A549 (cell line): ENCODE data around the gene FLT3LG. TPM values are rescaled to one million over a fixed set of nuclear protein-coding genes. Genes with fewer than 3 reads are reported as not detected.

ENCODE experiments used
- ATAC-seq, 2 experiments: fragments of 200-7000 bp in 1 of 2; fragments of >200 bp in 1 of 2; cut with Nextera tagmentation in 1 of 2; cut with Tn5 transposase in 1 of 2; 3 replicates each; pipeline versions ENCODE4 v1.8.0 to v1.9.1; 2018 to 2020; ENCODE audit warnings: mild to moderate bottlenecking in 1 of 2, moderate library complexity in 1 of 2
- CTCF ChIA-PET: fragments of 300-600 bp; sonication (Branson Sonifier 250); formaldehyde crosslinking; extraction: SDS; loops from one replicate; lab custom pipeline; 2021; ENCODE audit warnings: antibody characterized with exemption, inconsistent platforms; lab: Yijun Ruan, JAX
- POLR2A ChIA-PET: fragments of 350-600 bp; formaldehyde crosslinking; extraction: SDS; loops from one replicate; lab custom pipeline; 2021; ENCODE audit warnings: antibody characterized with exemption, inconsistent platforms; lab: Yijun Ruan, JAX
- DNase-seq, 2 experiments: peaks; one replicate each; pipeline versions ENCODE4 v3.0.0 to v3.0.0-alpha.2; 2011 to 2016; ENCODE audit warnings: low read depth in 1 of 2, low spot score in 1 of 2
- FAIRE-seq: peaks from 2 replicates; lab custom pipeline; 2011; peaks lifted over from hg19 to GRCh38; lab: Jason Lieb, UNC
- H3K27ac ChIP-seq, 2 experiments: fragments of >200 bp; sonication (Bioruptor Twin); formaldehyde crosslinking; 3 replicates each; pipeline ENCODE4 v1.5.1; 2016 to 2017
- H3K4me1 ChIP-seq: fragments of >200 bp; sonication (Bioruptor Twin); formaldehyde crosslinking; 3 replicates; pipeline ENCODE4 v1.6.1; 2016
- H3K4me2 ChIP-seq: fragments of >200 bp; sonication (Bioruptor Twin); formaldehyde crosslinking; 3 replicates; pipeline ENCODE4 v1.6.1; 2016
- H3K4me3 ChIP-seq: fragments of >200 bp; sonication (Bioruptor Twin); formaldehyde crosslinking; 3 replicates; pipeline ENCODE4 v1.5.1; 2016
- H3K9me3 ChIP-seq: fragments of >200 bp; sonication (Bioruptor Twin); formaldehyde crosslinking; 3 replicates; pipeline ENCODE4 v1.6.1; 2016
- CBX2 ChIP-seq: fragments of 200-600 bp; sonication (generic); IDR thresholded peaks from 2 replicates; pipeline ENCODE4 v1.6.1; 2016; ENCODE audit warnings: low read depth, mild to moderate bottlenecking, borderline replicate concordance
- EHF ChIP-seq: fragments of 250-450 bp; sonication (Bioruptor Pico); IDR thresholded peaks from 2 replicates; pipeline ENCODE4 v1.5.0; 2020; ENCODE audit warnings: mild to moderate bottlenecking
- EP300 ChIP-seq, 2 experiments: fragments of >200 bp; sonication (Bioruptor Twin); formaldehyde crosslinking; IDR thresholded peaks; 2 replicates in 1 of 2; 3 replicates in 1 of 2; pipeline ENCODE4 v1.6.1; 2016 to 2017
- FOSB ChIP-seq: fragments of 250-450 bp; sonication (Bioruptor Pico); IDR thresholded peaks from 2 replicates; pipeline ENCODE4 v1.5.0; 2020; ENCODE audit warnings: mild to moderate bottlenecking, moderate library complexity
- FOSL2 ChIP-seq, 2 experiments: fragments of 450-650 bp in 1 of 2; fragments of >200 bp in 1 of 2; sonication (Bioruptor Twin) in 1 of 2; formaldehyde crosslinking; IDR thresholded peaks; 2 replicates each; pipeline versions ENCODE4 v1.5.0 to v1.6.1; 2016 to 2020; ENCODE audit warnings: mild to moderate bottlenecking in 1 of 2, moderate library complexity in 1 of 2
- FOXS1 ChIP-seq: fragments of 250-450 bp; sonication (Bioruptor Pico); IDR thresholded peaks from 2 replicates; pipeline ENCODE4 v1.5.0; 2020; ENCODE audit warnings: mild to moderate bottlenecking, moderate library complexity
- GATA3 ChIP-seq: IDR thresholded peaks from 2 replicates; pipeline ENCODE4 v1.6.1; 2012; ENCODE audit warnings: borderline replicate concordance
- HEYL ChIP-seq: fragments of 250-450 bp; sonication (Bioruptor Pico); IDR thresholded peaks from 2 replicates; pipeline ENCODE4 v1.8.0; 2021; ENCODE audit warnings: mild to moderate bottlenecking, moderate library complexity
- HOXA7 ChIP-seq: fragments of 250-450 bp; sonication (Bioruptor Pico); IDR thresholded peaks from 2 replicates; pipeline ENCODE4 v1.5.0; 2020; ENCODE audit warnings: mild to moderate bottlenecking, moderate library complexity
- HOXB13 ChIP-seq: fragments of 250-450 bp; sonication (Bioruptor Pico); IDR thresholded peaks from 2 replicates; pipeline ENCODE4 v1.5.0; 2020; ENCODE audit warnings: low read depth, mild to moderate bottlenecking, moderate library complexity
- HOXB5 ChIP-seq: fragments of 250-450 bp; sonication (Bioruptor Pico); IDR thresholded peaks from 2 replicates; pipeline ENCODE4 v1.5.0; 2020; ENCODE audit warnings: mild to moderate bottlenecking, moderate library complexity
- JUN ChIP-seq, 2 experiments: fragments of >200 bp; sonication (Bioruptor Twin); formaldehyde crosslinking; IDR thresholded peaks; 2 replicates in 1 of 2; 3 replicates in 1 of 2; pipeline ENCODE4 v1.6.1; 2016 to 2017
- MAFK ChIP-seq: fragments of 450-650 bp; IDR thresholded peaks from 2 replicates; pipeline ENCODE4 v1.6.1; 2014; ENCODE audit not compliant: partially characterized antibody
- NFE2L2 ChIP-seq: fragments of 150-350 bp; conservative IDR thresholded peaks from 2 replicates; pipeline ENCODE4 v1.6.1; 2014; ENCODE audit warnings: low read length
- POLR2AphosphoS2 ChIP-seq: conservative IDR thresholded peaks from 2 replicates; pipeline ENCODE4 v1.6.1; 2012; ENCODE audit warnings: low read length, improper control_type of control experiment, inconsistent platforms
- RARB ChIP-seq: fragments of 250-450 bp; sonication (Bioruptor Pico); IDR thresholded peaks from 2 replicates; pipeline ENCODE4 v1.8.0; 2021; ENCODE audit warnings: mild to moderate bottlenecking, moderate library complexity
- SREBF2 ChIP-seq: fragments of 450-650 bp; IDR thresholded peaks from 2 replicates; pipeline ENCODE4 v1.6.1; 2014; ENCODE audit warnings: mild to moderate bottlenecking, moderate library complexity
- TFCP2L1 ChIP-seq: fragments of 250-450 bp; sonication (Bioruptor Pico); IDR thresholded peaks from 2 replicates; pipeline ENCODE4 v1.5.0; 2021; ENCODE audit warnings: mild to moderate bottlenecking
- ZC3H11A ChIP-seq: fragments of 450-650 bp; IDR thresholded peaks from 2 replicates; pipeline ENCODE4 v1.6.1; 2014; ENCODE audit warnings: antibody characterized with exemption, mild to moderate bottlenecking
- ZNF302 ChIP-seq: fragments of 250-450 bp; sonication (Bioruptor Pico); IDR thresholded peaks from 2 replicates; pipeline ENCODE4 v1.9.0; 2021; ENCODE audit warnings: inconsistent platforms, mild to moderate bottlenecking, moderate library complexity
- ZSCAN20 ChIP-seq: fragments of 250-450 bp; sonication (Bioruptor Pico); IDR thresholded peaks from 2 replicates; pipeline ENCODE4 v1.8.0; 2022; ENCODE audit warnings: mild to moderate bottlenecking, moderate library complexity
- WGBS: methylation state at CpG from one replicate; pipeline ENCODE4 v1.1.6; 2017; ENCODE audit errors: missing lambda C conversion rate; 5-methylcytosine and 5-hydroxymethylcytosine counted together
- polyA plus RNA-seq, 4 experiments: library from polyadenylated mRNA; depleted of rRNA in 3 of 4; stranded (reverse); fragments of >200 nt; fragmentation: RNase III in 1 of 4; extraction: RNeasy Plus Mini Kit Qiagen cat#74134 plus additional on column Dnase treatment in 1 of 4; gene quantifications; 2 replicates in 3 of 4; 3 replicates in 1 of 4; pipeline ENCODE4 v1.2.3, GENCODE V29; 2011 to 2017
- TF ChIP-seq, protein P1 (sequence below): fragments of 250-450 bp; sonication (Bioruptor Pico); IDR thresholded peaks from 2 replicates; pipeline ENCODE4 v1.5.0; 2020; ENCODE audit warnings: low read depth, mild to moderate bottlenecking, moderate library complexity
- TF ChIP-seq, protein P2 (sequence below): fragments of 150-350 bp; IDR thresholded peaks from 2 replicates; pipeline ENCODE4 v1.6.1; 2014; ENCODE audit warnings: low read depth, mild to moderate bottlenecking, low read length
- TF ChIP-seq, protein P3 (sequence below): fragments of 250-450 bp; sonication (Bioruptor Pico); IDR thresholded peaks from 2 replicates; pipeline ENCODE4 v1.5.0; 2021; ENCODE audit warnings: mild to moderate bottlenecking, moderate library complexity, borderline replicate concordance

Gene FLT3LG
- polyA plus RNA-seq, 2 of the 4 experiments (the other 2 are of a cell fraction): 0.58 to 0.99 TPM

DNA sequence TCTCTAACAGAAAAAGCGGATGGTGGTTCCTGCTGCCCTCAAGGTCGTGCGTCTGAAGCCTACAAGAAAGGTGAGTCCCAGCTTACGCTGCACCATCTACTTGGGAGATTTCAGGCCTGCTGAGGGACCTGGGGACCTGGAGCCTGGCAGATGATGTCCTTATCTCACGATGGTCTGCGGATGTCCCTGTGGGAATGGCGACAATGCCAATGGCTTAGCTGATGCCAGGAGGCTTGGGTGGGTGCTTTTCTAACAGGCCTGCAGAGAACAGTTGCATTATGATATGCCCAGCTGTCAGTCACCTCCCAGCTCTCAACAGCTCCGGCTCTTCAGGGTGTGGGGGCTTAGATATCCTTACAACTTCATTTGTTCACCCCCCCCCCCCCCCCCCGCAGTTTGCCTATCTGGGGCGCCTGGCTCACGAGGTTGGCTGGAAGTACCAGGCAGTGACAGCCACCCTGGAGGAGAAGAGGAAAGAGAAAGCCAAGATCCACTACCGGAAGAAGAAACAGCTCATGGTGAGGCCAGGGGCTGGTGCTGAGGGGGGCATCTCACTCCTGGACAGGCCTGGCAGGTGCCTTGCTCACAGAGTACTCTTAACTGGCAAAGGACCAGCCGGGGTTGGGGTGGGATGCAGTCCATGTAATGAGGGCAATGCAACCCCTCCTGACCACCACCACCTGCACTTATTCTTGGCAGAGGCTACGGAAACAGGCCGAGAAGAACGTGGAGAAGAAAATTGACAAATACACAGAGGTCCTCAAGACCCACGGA lies 17.2 kb downstream of the FLT3LG start:
- 77% methylated on average over 16 of the region's 17 CpGs for WGBS
- ATAC-seq: no peak
- POLR2A ChIA-PET: interaction anchor here (2.3 kb wide), 1 partner anchor 12 kb away, joined by 12 read pairs; no protein-coding TSS in a partner anchor
- TF ChIP-seq EHF (CRISPR knock-in tag) (no peak), FOSL2 (IDR thresholded peaks at IDR 0.05) (no peak), FOSL2 (CRISPR knock-in tag; IDR thresholded peaks at IDR 0.05) (no peak), ZC3H11A (no peak), EP300 (IDR thresholded peaks at IDR 0.05) (no peak), SREBF2 (no peak), FOXS1 (no peak), POLR2AphosphoS2 (no peak)
- TF ChIP-seq, all 56 proteins: peak for 0
- Histone ChIP-seq H3K4me3 (peak overlapping the region; percentile 71; the same call in 2 of the 3 replicates), H3K4me1 (peaks cover 32% of the 10 kb centered on the region), H3K4me2 (peak overlapping the region; percentile 80), H3K9me3 (no peaks in the 10 kb centered on the region), H3K27ac (peak overlapping the region; percentile 94 to 95; a peak in 3 of 6 replicates)
- CTCF ChIA-PET: interaction anchor here (1.7 kb wide), 1 partner anchor 33 kb away, joined by 4 read pairs; no protein-coding TSS in a partner anchor
- FAIRE-seq (no peak), DNase-seq (no peak)

DNA sequence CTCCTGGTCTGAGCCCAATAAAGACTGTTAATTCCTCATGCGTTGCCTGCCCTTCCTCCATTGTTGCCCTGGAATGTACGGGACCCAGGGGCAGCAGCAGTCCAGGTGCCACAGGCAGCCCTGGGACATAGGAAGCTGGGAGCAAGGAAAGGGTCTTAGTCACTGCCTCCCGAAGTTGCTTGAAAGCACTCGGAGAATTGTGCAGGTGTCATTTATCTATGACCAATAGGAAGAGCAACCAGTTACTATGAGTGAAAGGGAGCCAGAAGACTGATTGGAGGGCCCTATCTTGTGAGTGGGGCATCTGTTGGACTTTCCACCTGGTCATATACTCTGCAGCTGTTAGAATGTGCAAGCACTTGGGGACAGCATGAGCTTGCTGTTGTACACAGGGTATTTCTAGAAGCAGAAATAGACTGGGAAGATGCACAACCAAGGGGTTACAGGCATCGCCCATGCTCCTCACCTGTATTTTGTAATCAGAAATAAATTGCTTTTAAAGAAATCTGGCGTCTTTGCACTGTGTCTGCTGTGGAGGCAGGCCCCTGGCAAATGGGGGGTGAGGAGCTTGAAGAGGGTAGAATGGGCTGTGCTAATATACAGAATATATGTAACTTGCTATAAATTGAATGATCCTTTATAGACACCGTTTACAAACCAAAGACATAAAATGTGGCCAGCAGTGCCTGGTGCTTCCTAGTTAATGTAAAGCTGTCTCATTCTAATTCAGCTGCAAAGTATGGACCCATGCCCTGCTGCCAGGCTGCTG lies 18.0 kb downstream of the FLT3LG start:
- TF ChIP-seq ZSCAN20 (CRISPR knock-in tag): 0 out of 2 replicates have a peak, but pooled peaks have one; percentile 9
- no peak for TF ChIP-seq NFE2L2
- ATAC-seq (no peak), FAIRE-seq (no peak), DNase-seq (no peak)
- 66% methylated on average over 7 of the region's 7 CpGs for WGBS
- Histone ChIP-seq H3K4me1 (peaks cover 27% of the 10 kb centered on the region), H3K9me3 (no peaks in the 10 kb centered on the region), H3K27ac (peak overlapping the region in 1 of 2 experiments; percentile 4; a peak in 1 of 6 replicates), H3K4me2 (0 out of 3 replicates have a peak overlapping the region, but pooled peaks have one; percentile 80), H3K4me3 (no peak overlapping the region)
- POLR2A ChIA-PET: interaction anchor here (1.1 to 2.3 kb wide), 4 partner anchors 13 to 40 kb away, joined by 3 to 12 read pairs (median 4); partner anchors contain the start of genes ALDH16A1, PIH1D1 and RCN3
- CTCF ChIA-PET: interaction anchor here (1.1 to 1.7 kb wide), 4 partner anchors 13 to 55 kb away, joined by 3 to 7 read pairs (median 5); partner anchors contain the start of gene FLT3LG

DNA sequence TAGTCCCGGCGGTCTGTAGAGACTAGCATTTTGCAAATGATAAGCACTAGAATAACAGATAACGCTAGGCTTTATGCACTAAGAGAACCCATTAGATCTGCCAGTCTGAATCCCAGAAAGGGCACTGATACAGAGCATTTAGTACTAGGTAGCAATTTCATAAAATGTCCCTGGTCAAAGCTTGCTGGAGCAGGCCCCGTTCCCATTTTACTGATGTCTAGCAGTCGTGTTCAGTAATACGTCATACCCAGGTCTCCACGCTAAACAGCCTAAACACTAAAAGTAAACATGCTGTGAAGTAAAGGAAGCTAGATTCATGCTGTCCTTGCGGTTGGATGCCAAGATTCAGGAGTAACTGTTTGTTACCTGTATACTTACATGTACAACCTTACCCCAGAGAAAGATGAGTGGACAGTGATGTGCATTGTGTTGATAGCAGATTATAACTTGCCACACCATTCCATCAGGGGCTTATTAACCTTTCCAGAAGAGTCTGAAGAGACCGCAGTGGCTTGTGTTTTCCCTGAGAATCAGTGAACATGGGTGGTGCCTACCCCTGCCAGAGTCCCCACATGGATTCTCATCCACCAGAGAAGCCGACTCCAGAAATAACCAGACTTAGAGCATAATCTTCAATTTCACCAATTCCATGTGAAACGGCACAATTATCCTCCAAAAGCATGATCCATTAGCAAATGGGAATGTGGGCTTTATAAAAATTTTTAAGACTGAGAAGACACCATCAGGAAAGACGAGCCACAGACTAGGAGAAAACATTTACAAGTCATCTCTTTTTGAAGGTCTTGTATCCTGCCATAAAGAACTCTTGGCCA lies 18.8 kb downstream of the FLT3LG start:
- WGBS: 54% methylated on average over 12 of the region's 12 CpGs
- Histone ChIP-seq H3K4me3 (no peak overlapping the region), H3K4me1 (peaks cover 31% of the 10 kb centered on the region), H3K4me2 (no peak overlapping the region), H3K9me3 (no peaks in the 10 kb centered on the region), H3K27ac (peak overlapping the region in 1 of 2 experiments; percentile 4; a peak in 2 of 6 replicates)
- no peak for FAIRE-seq
- POLR2A ChIA-PET: interaction anchor here (0.6 to 2.3 kb wide), 5 partner anchors 14 to 94 kb away, joined by 3 to 12 read pairs (median 5); partner anchors contain the start of genes ALDH16A1, PIH1D1 and RCN3
- peak in 1 of 2 experiments; percentile 83 for DNase-seq
- peak; percentile 2 to 17; a peak in 5 of 6 replicates for ATAC-seq
- CTCF ChIA-PET: interaction anchor here (1.1 to 1.7 kb wide), 4 partner anchors 14 to 54 kb away, joined by 3 to 7 read pairs (median 5); partner anchors contain the start of gene FLT3LG
- no peak for TF ChIP-seq FOSL2 (IDR thresholded peaks at IDR 0.05)
- TF ChIP-seq FOSL2 (CRISPR knock-in tag; IDR thresholded peaks at IDR 0.05): peak; percentile 50; the same call in 1 of the 2 replicates
- TF ChIP-seq FOSB: peak; percentile 99
- peak; percentile 63; the same call in 1 of the 2 replicates for TF ChIP-seq HOXB5 (CRISPR knock-in tag)
- TF ChIP-seq, protein P1, sequence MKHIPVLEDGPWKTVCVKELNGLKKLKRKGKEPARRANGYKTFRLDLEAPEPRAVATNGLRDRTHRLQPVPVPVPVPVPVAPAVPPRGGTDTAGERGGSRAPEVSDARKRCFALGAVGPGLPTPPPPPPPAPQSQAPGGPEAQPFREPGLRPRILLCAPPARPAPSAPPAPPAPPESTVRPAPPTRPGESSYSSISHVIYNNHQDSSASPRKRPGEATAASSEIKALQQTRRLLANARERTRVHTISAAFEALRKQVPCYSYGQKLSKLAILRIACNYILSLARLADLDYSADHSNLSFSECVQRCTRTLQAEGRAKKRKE (CRISPR knock-in tag): peak; percentile 90; the same call in 1 of the 2 replicates
- TF ChIP-seq HEYL (CRISPR knock-in tag): no peak
- TF ChIP-seq, protein P2, sequence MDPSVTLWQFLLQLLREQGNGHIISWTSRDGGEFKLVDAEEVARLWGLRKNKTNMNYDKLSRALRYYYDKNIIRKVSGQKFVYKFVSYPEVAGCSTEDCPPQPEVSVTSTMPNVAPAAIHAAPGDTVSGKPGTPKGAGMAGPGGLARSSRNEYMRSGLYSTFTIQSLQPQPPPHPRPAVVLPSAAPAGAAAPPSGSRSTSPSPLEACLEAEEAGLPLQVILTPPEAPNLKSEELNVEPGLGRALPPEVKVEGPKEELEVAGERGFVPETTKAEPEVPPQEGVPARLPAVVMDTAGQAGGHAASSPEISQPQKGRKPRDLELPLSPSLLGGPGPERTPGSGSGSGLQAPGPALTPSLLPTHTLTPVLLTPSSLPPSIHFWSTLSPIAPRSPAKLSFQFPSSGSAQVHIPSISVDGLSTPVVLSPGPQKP: no peak
- TF ChIP-seq TFCP2L1 (CRISPR knock-in tag): peak; percentile 99
- TF ChIP-seq MAFK: peak; percentile 4
- peak; percentile 100 for TF ChIP-seq POLR2AphosphoS2
- TF ChIP-seq GATA3: peak; percentile 49
- TF ChIP-seq HOXB13 (CRISPR knock-in tag): peak; percentile 55; the same call in 1 of the 2 replicates
- TF ChIP-seq ZNF302 (CRISPR knock-in tag): no peak
- TF ChIP-seq RARB (CRISPR knock-in tag): peak; percentile 99
- TF ChIP-seq EHF (CRISPR knock-in tag): peak; percentile 91
- TF ChIP-seq, protein P3, sequence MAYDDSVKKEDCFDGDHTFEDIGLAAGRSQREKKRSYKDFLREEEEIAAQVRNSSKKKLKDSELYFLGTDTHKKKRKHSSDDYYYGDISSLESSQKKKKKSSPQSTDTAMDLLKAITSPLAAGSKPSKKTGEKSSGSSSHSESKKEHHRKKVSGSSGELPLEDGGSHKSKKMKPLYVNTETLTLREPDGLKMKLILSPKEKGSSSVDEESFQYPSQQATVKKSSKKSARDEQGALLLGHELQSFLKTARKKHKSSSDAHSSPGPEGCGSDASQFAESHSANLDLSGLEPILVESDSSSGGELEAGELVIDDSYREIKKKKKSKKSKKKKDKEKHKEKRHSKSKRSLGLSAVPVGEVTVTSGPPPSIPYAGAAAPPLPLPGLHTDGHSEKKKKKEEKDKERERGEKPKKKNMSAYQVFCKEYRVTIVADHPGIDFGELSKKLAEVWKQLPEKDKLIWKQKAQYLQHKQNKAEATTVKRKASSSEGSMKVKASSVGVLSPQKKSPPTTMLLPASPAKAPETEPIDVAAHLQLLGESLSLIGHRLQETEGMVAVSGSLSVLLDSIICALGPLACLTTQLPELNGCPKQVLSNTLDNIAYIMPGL (CRISPR knock-in tag): peak; percentile 98
- peak; percentile 99 for TF ChIP-seq HOXA7 (CRISPR knock-in tag)
- no peak for TF ChIP-seq CBX2
- peak; percentile 72 to 95 for TF ChIP-seq JUN (IDR thresholded peaks at IDR 0.05)
